Hepatocyte (in vitro differentiated cells): ENCODE measurements around the gene CARMIL1. TPM values are rescaled to one million over a fixed set of nuclear protein-coding genes. Genes with fewer than 3 reads are reported as not detected.

Experiments
- DNase-seq: peaks from one replicate; pipeline ENCODE4 v3.0.0-alpha.2; 2016; ENCODE audit warnings: low spot score
- H2AFZ ChIP-seq: fragments of 200-600 bp; sonication (generic); 2 replicates; pipeline ENCODE4 v1.6.0; 2016; ENCODE audit warnings: antibody characterized with exemption, mild to moderate bottlenecking
- H3K27ac ChIP-seq: fragments of 200-600 bp; sonication (generic); 2 replicates; pipeline ENCODE4 v1.5.1; 2016; ENCODE audit warnings: mild to moderate bottlenecking
- H3K27me3 ChIP-seq: fragments of 200-600 bp; sonication (generic); 2 replicates; pipeline ENCODE4 v1.6.1; 2016
- H3K36me3 ChIP-seq: fragments of 200-600 bp; sonication (generic); replicated peaks from 2 replicates; pipeline ENCODE4 v1.5.1; 2016; ENCODE audit warnings: low read depth; ENCODE audit not compliant: insufficient read depth
- H3K4me1 ChIP-seq: fragments of 200-600 bp; sonication (generic); 2 replicates; pipeline ENCODE4 v1.5.1; 2016; ENCODE audit warnings: mild to moderate bottlenecking, moderate library complexity; ENCODE audit not compliant: insufficient read depth
- H3K4me2 ChIP-seq: fragments of 200-600 bp; sonication (generic); 2 replicates; pipeline ENCODE4 v1.6.0; 2016
- H3K4me3 ChIP-seq: fragments of 200-600 bp; sonication (generic); 2 replicates; pipeline ENCODE4 v1.5.1; 2016; ENCODE audit warnings: mild to moderate bottlenecking
- H3K79me2 ChIP-seq: fragments of 200-600 bp; sonication (generic); 2 replicates; pipeline ENCODE4 v1.6.0; 2017; ENCODE audit warnings: mild to moderate bottlenecking
- H3K9me2 ChIP-seq: fragments of 200-600 bp; sonication (generic); replicated peaks from 2 replicates; pipeline ENCODE4 v1.6.0; 2017; ENCODE audit warnings: mild to moderate bottlenecking; ENCODE audit not compliant: insufficient read depth
- H3K9me3 ChIP-seq: fragments of 200-600 bp; sonication (generic); 2 replicates; pipeline ENCODE4 v1.5.1; 2016; ENCODE audit warnings: low read depth, mild to moderate bottlenecking
- H4K20me1 ChIP-seq: fragments of 200-600 bp; sonication (generic); 2 replicates; pipeline ENCODE4 v1.6.0; 2016; ENCODE audit warnings: mild to moderate bottlenecking; ENCODE audit not compliant: insufficient read depth, poor library complexity, severe bottlenecking
- EZH2 ChIP-seq: fragments of 200-600 bp; sonication (generic); IDR thresholded peaks from 2 replicates; pipeline ENCODE4 v1.6.1; 2016; ENCODE audit warnings: antibody characterized with exemption, mild to moderate bottlenecking, borderline replicate concordance
- EZH2phosphoT487 ChIP-seq: fragments of 200-600 bp; sonication (generic); IDR thresholded peaks from one replicate; pipeline ENCODE4 v1.6.1; 2018; ENCODE audit warnings: antibody characterized with exemption, mild to moderate bottlenecking, low read depth, moderate library complexity; ENCODE audit not compliant: unreplicated experiment, severe bottlenecking
- WGBS: methylation state at CpG from one replicate; pipeline ENCODE4 v1.1.6; 2016; ENCODE audit warnings: low lambda C conversion rate; ENCODE audit errors: missing lambda C conversion rate; 5-methylcytosine and 5-hydroxymethylcytosine counted together
- polyA plus RNA-seq: library from polyadenylated mRNA; unstranded; fragments of >200 nt; fragmentation: Nextera tagmentation; extraction: Ambion mirVana; gene quantifications from 2 replicates; pipeline ENCODE4 v1.2.1, GENCODE V29; 2016
- total RNA-seq: library from RNA; depleted of rRNA; stranded (reverse); fragments of >200 nt; gene quantifications from 2 replicates; pipeline ENCODE4 v1.2.3, GENCODE V29; 2014
- TF ChIP-seq, protein P1 (sequence below): fragments of 200-600 bp; sonication (generic); IDR thresholded peaks from 2 replicates; pipeline ENCODE4 v1.5.1; 2016; ENCODE audit warnings: antibody characterized with exemption, mild to moderate bottlenecking; ENCODE audit not compliant: poor library complexity

CARMIL1 gene
- total and polyA plus RNA-seq, 2 experiments from 2014 or later: 19.5 to 40.6 TPM

- Histone ChIP-seq H4K20me1 (peaks cover 3% of the 10 kb centered on the region), H3K4me3 (no peak overlapping the region), H3K36me3 (no peaks in the 10 kb centered on the region), H3K27me3 (no peaks in the 10 kb centered on the region), H2AFZ (no peak overlapping the region), H3K4me1 (no peaks in the 10 kb centered on the region), H3K9me3 (no peaks in the 10 kb centered on the region), H3K9me2 (no peaks in the 10 kb centered on the region), H3K27ac (no peak overlapping the region), H3K4me2 (no peak overlapping the region), H3K79me2 (peaks cover 98% of the 10 kb centered on the region)
- no peak for TF ChIP-seq EZH2
- TF ChIP-seq EZH2phosphoT487: no peak
- TF ChIP-seq, protein P1, sequence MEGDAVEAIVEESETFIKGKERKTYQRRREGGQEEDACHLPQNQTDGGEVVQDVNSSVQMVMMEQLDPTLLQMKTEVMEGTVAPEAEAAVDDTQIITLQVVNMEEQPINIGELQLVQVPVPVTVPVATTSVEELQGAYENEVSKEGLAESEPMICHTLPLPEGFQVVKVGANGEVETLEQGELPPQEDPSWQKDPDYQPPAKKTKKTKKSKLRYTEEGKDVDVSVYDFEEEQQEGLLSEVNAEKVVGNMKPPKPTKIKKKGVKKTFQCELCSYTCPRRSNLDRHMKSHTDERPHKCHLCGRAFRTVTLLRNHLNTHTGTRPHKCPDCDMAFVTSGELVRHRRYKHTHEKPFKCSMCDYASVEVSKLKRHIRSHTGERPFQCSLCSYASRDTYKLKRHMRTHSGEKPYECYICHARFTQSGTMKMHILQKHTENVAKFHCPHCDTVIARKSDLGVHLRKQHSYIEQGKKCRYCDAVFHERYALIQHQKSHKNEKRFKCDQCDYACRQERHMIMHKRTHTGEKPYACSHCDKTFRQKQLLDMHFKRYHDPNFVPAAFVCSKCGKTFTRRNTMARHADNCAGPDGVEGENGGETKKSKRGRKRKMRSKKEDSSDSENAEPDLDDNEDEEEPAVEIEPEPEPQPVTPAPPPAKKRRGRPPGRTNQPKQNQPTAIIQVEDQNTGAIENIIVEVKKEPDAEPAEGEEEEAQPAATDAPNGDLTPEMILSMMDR: no peak
- WGBS: 78% methylated on average over 2 of the region's 2 CpGs
- no peak for DNase-seq
Measured at GRCh38 chr6:25288518-25288917, 9.3 kb downstream of the CARMIL1 start.

DNA sequence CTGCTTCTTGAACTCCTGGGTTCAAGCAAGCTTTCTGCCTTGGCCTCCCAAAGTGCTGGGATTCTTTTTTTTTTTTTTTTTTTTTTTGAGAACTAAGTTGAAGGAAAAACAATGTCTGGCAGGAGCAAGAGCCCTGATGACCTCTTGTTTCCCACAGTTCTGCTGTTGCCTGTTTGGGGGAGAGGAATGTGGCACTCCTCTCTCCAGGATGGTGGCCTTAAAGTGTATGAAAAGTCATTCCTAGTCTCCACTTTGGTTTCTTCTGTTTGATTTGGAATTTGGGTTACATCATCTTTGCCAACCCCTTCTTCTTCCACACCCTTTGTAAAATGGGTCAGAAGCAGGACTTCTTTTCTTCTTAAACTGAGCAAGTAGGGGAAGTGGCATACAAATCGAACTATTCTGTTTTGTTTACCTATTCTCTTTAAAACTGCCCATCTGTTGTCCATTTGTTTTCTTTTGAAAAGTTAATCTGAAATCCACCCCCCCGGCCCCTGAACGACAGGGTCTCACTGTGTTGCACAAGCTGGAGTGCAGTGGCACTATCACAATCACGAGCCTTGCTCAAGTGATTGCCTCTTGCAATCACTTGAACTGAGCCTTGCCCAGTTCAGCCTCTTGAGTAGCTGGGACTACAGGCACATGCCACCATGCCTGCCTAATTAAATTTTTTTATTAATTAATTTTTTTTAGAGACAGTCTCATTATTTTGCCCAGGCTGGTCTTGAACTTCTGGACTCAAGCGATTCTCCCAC, 11.3 kb downstream of the CARMIL1 start:
- no peak for TF ChIP-seq EZH2phosphoT487
- TF ChIP-seq EZH2: no peak
- TF ChIP-seq, protein P1: no peak
- peaks cover 98% of the 10 kb centered on the region for H3K79me2 ChIP-seq

DNA sequence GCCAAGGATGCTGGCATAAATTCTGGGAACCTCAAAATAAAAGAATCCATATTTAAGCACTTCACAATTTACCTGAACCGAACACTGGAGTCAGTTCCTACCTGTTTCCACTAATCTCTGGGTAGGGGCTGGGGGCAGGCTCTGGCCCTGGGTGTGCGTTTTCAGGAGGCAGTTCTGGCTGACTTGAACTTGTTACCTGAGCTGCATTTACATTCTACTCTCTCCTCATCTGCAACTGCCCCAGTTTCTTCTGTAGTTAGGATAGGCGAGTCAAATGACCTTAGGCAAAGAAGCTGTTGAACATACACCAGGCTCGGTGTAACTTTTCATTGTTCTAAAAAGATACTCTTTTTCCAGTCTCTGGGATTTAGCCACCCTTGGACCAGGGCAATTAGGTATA, 13.2 kb downstream of the CARMIL1 start:
- Histone ChIP-seq H3K27me3 (no peaks in the 10 kb centered on the region), H3K9me2 (no peaks in the 10 kb centered on the region), H3K9me3 (no peaks in the 10 kb centered on the region), H2AFZ (no peak overlapping the region), H3K4me2 (no peak overlapping the region), H3K4me3 (no peak overlapping the region), H3K36me3 (no peaks in the 10 kb centered on the region), H3K4me1 (peaks cover 13% of the 10 kb centered on the region), H4K20me1 (peaks cover 17% of the 10 kb centered on the region), H3K27ac (no peak overlapping the region), H3K79me2 (peaks cover 97% of the 10 kb centered on the region)
- 77% methylated on average over 4 of the region's 4 CpGs for WGBS
- no peak for TF ChIP-seq EZH2
- no peak for TF ChIP-seq EZH2phosphoT487
- TF ChIP-seq, protein P1: no peak
- DNase-seq: no peak

More for the DNA sequence above, 11.3 kb downstream of the CARMIL1 start:
- Histone ChIP-seq H3K4me1 (no peaks in the 10 kb centered on the region), H3K36me3 (no peaks in the 10 kb centered on the region), H2AFZ (no peak overlapping the region), H3K9me3 (no peaks in the 10 kb centered on the region), H3K27ac (no peak overlapping the region), H3K4me2 (no peak overlapping the region), H3K27me3 (no peaks in the 10 kb centered on the region), H3K4me3 (no peak overlapping the region), H3K9me2 (no peaks in the 10 kb centered on the region), H4K20me1 (peaks cover 8% of the 10 kb centered on the region)
- 81% methylated on average over 5 of the region's 5 CpGs for WGBS
- DNase-seq: no peak
